Lower leg skin (tissue), 4 donors: ENCODE measurements around the gene CHKA. TPM values are rescaled to one million over a fixed set of nuclear protein-coding genes. Genes with fewer than 3 reads are reported as not detected.

Source experiments
- DNase-seq, 2 donors: peaks; one replicate each; pipeline ENCODE4 v3.0.0-alpha.2; 2019; ENCODE audit warnings: low spot score in 2 of 2
- H3K4me3 ChIP-seq: fragments of 200-600 bp; sonication (generic); 2 replicates; pipeline ENCODE4 v1.5.1; 2017; ENCODE audit warnings: mild to moderate bottlenecking, low read depth; ENCODE audit not compliant: poor library complexity, severe bottlenecking
- CTCF ChIP-seq, 3 donors: fragments of 450-650 bp; IDR thresholded peaks; one replicate each; pipeline ENCODE4 v1.5.1; 2016; ENCODE audit warnings: antibody characterized with exemption in 3 of 3, mild to moderate bottlenecking in 3 of 3, moderate library complexity in 2 of 3
- POLR2A ChIP-seq, 2 donors: fragments of 450-650 bp; IDR thresholded peaks; one replicate each; pipeline ENCODE4 v1.6.1; 2016 to 2017; ENCODE audit warnings: antibody characterized with exemption in 2 of 2, mild to moderate bottlenecking in 1 of 2, moderate library complexity in 1 of 2
- WGBS, 2 donors: methylation state at CpG; one replicate each; pipeline ENCODE4 v1.1.5; 2018; 5-methylcytosine and 5-hydroxymethylcytosine counted together
- intact Hi-C: fragments of 100-400 bp; cut with DNase I; formaldehyde crosslinking; loops from one replicate; pipeline ENCODE4 v1.15.0; 2023; ENCODE audit warnings: low total_unique reads
- total RNA-seq, 4 donors: library from RNA; depleted of rRNA; stranded (reverse); fragments of >200 nt; gene quantifications; one replicate each; pipeline ENCODE4 v1.1.0, GENCODE V29; 2016

Gene CHKA
- total RNA-seq, 4 donors from 2014 or later = 5.9 to 15.6 (median 13.1) TPM

- no peak overlapping the region for H3K4me3 ChIP-seq
- intact Hi-C loops = no loop called here
- TF ChIP-seq CTCF (IDR thresholded peaks at IDR 0.05) (no peak), POLR2A (IDR thresholded peaks at IDR 0.05) (no peak)
- peak in 1 of 2 donors; percentile 87 for DNase-seq
- WGBS, 2 donors = 32 to 58% methylated on average over 3 to 18 of the region's 48 CpGs
Observed at GRCh38 chr11:68127714-68128681, 6.8 kb upstream of the CHKA start.

- WGBS, 2 donors = 64 to 69% methylated on average over 4 of the region's 4 CpGs
- intact Hi-C loops = no loop called here
- no peak for DNase-seq
- no peak overlapping the region for H3K4me3 ChIP-seq
- TF ChIP-seq POLR2A (IDR thresholded peaks at IDR 0.05) (no peak), CTCF (IDR thresholded peaks at IDR 0.05) (no peak)
Observed at GRCh38 chr11:68125164-68125563, 4.0 kb upstream of the CHKA start.

GRCh38 chr11:68122936-68123539 is 1.9 kb upstream of the CHKA start:
- DNase-seq = no peak
- TF ChIP-seq POLR2A (IDR thresholded peaks at IDR 0.05) (no peak), CTCF (IDR thresholded peaks at IDR 0.05) (no peak)
- intact Hi-C loops = no loop called here
- 92 to 93% methylated on average over 9 of the region's 9 CpGs for WGBS, 2 donors
- H3K4me3 ChIP-seq = no peak overlapping the region

DNA sequence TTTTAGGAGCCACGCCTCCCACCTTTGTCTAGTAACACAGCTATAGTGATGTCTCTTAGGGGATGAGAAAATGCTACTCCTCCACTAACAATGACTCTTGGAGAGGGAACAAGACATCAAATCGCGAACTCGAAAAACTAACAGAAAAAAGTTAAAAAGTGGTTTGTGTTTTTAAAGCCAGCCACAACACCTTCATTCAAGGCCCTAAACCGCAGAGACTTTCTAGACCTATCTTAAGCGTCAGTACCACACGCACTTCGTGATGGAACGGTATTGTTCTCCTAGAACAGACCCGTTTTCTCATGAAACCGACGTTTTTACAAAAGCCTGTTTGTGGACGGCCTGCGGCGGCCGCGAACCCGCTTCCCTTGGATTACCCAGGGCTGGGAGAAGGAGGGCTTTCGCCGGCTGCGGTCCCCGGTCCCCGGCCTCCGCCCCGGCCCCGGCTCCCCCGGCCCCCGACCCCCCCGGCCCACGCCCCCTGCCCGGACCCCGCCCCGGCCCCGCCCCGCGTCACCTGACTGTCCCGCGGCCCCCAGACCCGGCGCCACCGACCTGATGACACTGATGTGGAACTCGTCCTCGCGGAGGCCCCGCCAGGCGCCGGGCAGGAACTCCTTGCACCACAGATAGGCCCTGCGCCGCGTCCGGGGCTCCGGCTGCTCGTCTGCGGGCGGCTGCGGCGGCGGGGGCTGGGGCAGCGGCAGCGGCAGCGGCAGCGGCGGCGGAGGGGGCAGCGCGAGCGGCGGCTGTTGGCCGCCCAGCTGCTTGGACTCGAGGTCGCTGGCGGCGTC is 718 bp downstream of the CHKA start:
- WGBS, 2 donors = 5 to 10% methylated on average over 26 to 33 of the region's 73 CpGs
- H3K4me3 ChIP-seq = peak overlapping the region; percentile 47
- TF ChIP-seq CTCF (IDR thresholded peaks at IDR 0.05) = no peak
- no peak for TF ChIP-seq POLR2A (IDR thresholded peaks at IDR 0.05)
- intact Hi-C loops = no loop called here
- peak; percentile 41 to 91 for DNase-seq

DNA sequence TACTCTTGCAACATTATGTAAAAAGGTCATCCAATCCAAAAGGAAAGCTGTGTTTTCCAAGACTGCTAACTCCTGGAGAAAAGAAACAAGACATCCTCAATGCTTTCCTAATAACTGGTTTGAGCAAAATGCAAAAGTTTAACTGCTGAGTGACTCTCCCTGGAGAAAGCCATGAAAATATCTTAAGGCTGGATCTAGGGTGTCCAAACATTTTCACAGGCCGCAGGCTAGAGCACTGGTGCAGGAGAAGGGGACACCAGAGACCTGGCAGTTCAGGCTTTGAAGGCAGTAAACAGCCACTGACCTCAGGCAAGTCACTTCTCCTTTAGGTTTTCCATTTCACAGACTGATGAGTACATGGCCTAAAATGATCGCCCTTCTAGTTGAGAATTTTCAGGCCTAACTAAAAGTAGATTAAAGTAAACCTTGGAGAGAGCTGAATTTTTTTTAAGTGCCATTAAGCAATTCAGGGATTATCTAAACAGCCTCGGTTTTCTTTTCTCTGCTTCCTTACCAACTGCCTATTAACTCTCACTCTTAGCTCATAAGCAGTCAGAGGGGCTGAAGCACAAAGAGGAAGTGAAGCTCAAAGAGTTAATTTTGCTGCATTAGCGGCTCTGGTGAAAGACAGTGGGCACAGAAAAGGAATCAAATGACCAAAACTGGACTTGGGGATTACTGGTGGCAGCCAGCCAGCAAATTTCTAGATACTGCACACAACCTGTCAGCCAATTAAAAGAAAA is 2.3 kb downstream of the CHKA start:
- H3K4me3 ChIP-seq = no peak overlapping the region
- TF ChIP-seq POLR2A (IDR thresholded peaks at IDR 0.05) (no peak), CTCF (IDR thresholded peaks at IDR 0.05) (no peak)
- intact Hi-C loops = no loop called here
- 68 to 71% methylated on average over 4 of the region's 4 CpGs for WGBS, 2 donors
- peak in 1 of 2 donors; percentile 65 for DNase-seq
